Brain microvascular endothelial cell (primary cell): ENCODE measurements around the gene XRCC5.

Experiments
- DNase-seq: peaks from one replicate; pipeline ENCODE4 v3.0.0-alpha.2; 2020
- H3K27ac ChIP-seq: fragments of 250-450 bp; sonication (Bioruptor Pico); 2 replicates; pipeline ENCODE4 v1.5.1; 2020; ENCODE audit warnings: mild to moderate bottlenecking, moderate library complexity
- H3K27me3 ChIP-seq: fragments of 250-450 bp; sonication (Bioruptor Pico); replicated peaks from 2 replicates; pipeline ENCODE4 v1.5.1; 2020; ENCODE audit warnings: mild to moderate bottlenecking
- H3K36me3 ChIP-seq: fragments of 250-450 bp; sonication (Bioruptor Pico); replicated peaks from 2 replicates; pipeline ENCODE4 v1.5.1; 2020; ENCODE audit warnings: mild to moderate bottlenecking
- H3K4me3 ChIP-seq: 2 replicates; pipeline ENCODE4 v1.5.1; 2011; ENCODE audit warnings: low read depth, mild to moderate bottlenecking, control low read depth, low read length, moderate library complexity
- in situ Hi-C: cut with HindIII; loops from 2 replicates; pipeline ENCODE4 v1.10.0; 2017; ENCODE audit warnings: low sequenced_read_pairs, low pct_ligation_motif_present
- TF ChIP-seq, protein P1 (sequence below): IDR thresholded peaks from 2 replicates; pipeline ENCODE4 v1.5.1; 2011; ENCODE audit warnings: low read depth, mild to moderate bottlenecking, moderate library complexity, low read length, control low read depth, inconsistent platforms; ENCODE audit errors: missing control alignments

Gene XRCC5

DNA sequence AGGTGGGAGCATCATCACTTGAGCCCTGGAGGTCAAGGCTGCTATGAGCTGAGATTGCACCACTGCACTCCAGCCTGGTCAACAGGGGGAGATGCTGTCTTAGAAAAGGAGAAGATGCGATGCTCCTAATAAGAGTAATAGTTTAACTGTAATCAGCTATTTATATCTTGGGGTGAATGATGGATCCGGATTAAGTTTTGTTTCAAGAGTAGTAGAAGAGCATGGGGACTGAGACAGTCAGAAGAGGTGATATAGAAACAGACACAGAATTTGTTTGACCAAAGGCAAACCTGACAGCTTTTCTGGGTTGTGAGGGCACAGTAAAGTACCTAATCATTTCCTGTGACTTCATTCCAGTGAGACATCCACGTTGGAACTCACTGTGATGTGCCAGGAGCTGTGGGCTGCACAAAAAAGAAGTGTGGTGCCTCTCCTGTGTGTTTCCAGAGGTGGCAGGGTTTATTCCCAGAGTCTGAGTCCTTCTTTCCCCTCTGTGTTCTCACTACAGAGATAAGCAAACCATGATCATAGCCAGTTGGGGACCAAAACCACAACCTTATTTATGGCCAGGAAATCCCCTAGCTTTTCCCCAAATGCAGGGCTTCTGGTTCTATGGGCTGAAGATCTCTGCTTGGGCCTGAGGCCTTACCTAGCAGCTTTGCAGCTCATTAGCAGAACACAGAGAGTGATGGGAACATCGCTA, 113.7 kb downstream of the XRCC5 start:
- DNase-seq: peak; percentile 41
- Histone ChIP-seq H3K27ac (peak overlapping the region; percentile 35), H3K4me3 (no peak overlapping the region), H3K27me3 (no peaks in the 10 kb centered on the region), H3K36me3 (no peaks in the 10 kb centered on the region)
- in situ Hi-C loops: no loop called here
- TF ChIP-seq, protein P1, sequence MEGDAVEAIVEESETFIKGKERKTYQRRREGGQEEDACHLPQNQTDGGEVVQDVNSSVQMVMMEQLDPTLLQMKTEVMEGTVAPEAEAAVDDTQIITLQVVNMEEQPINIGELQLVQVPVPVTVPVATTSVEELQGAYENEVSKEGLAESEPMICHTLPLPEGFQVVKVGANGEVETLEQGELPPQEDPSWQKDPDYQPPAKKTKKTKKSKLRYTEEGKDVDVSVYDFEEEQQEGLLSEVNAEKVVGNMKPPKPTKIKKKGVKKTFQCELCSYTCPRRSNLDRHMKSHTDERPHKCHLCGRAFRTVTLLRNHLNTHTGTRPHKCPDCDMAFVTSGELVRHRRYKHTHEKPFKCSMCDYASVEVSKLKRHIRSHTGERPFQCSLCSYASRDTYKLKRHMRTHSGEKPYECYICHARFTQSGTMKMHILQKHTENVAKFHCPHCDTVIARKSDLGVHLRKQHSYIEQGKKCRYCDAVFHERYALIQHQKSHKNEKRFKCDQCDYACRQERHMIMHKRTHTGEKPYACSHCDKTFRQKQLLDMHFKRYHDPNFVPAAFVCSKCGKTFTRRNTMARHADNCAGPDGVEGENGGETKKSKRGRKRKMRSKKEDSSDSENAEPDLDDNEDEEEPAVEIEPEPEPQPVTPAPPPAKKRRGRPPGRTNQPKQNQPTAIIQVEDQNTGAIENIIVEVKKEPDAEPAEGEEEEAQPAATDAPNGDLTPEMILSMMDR: peak; percentile 71

DNA sequence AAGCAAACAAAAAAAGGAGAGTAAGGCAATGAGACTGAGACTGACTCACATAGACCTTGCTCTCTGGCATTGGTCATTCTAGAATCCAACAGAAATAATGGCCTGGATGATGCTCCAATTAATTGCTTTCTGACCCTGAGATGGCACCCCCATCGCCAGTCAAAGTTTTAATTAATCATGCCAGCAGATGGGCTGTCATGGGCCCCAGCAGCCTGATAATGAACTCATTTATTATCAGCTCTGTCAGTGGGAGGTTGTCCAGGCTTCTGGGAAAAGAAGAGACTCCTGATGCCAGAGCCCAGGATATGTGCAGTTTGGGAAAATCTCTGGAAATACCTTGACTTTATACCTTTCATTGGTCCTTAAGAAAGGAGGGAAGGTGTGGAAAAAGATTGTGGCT, 115.2 kb downstream of the XRCC5 start:
- in situ Hi-C loops: no loop called here
- Histone ChIP-seq H3K4me3 (no peak overlapping the region), H3K36me3 (no peaks in the 10 kb centered on the region), H3K27ac (no peak overlapping the region), H3K27me3 (no peaks in the 10 kb centered on the region)
- TF ChIP-seq, protein P1: no peak
- DNase-seq: no peak

DNA sequence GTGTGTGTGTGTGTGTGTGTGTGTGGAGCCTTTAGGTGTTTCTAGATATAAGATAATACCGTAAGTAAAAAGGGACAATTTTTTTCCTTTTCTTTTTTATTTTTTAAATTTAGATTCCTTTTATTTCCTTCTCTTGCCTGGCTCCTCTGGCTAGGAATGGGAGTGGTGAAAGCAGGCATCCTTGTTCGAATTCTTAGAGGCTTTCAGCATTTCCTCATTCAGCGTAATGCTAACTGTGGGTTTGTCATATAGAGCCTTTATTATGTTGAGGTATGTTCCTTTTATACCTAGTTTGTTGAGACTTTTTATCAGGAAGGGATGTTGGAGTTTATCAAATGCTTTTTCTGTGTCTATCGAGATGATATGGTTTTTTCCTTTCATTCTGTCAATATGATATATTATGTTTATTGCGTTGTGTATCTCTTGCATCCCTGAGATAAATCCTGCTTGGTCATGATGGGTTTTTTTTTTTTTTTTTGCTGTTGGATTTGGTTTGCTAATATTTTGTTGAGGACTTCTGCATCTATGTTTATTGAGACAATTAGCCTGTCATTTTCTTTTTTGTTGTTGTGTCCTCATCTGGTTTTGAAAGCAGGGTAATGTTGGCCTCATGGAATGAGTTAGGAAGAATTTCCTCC, 120.2 kb downstream of the XRCC5 start:
- in situ Hi-C loops: no loop called here
- TF ChIP-seq, protein P1: no peak
- no peaks in the 10 kb centered on the region for H3K36me3 ChIP-seq

DNA sequence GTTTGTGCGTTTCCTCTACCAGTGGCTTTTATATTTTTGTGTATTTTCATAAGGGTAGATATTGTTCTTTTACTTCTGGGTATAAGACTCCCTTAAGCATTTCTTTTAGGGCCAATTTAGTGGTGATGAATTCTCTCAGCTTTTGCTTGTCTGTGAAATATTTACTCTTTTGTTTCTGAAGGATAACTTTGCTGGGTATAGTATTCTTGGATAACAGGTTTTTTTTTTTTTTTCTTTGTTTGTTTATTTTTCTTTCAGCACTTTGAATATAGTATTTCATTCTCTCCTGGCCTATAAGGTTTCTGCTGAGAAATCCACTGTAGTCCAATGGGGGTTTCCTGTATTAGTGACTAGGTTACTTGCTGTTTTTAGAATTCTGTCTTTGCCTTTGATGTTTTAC, 122.7 kb downstream of the XRCC5 start:
- H3K4me3 ChIP-seq: no peak overlapping the region
- no peak overlapping the region for H3K27ac ChIP-seq
- no peak for DNase-seq
- H3K27me3 ChIP-seq: no peaks in the 10 kb centered on the region
- no peaks in the 10 kb centered on the region for H3K36me3 ChIP-seq
- TF ChIP-seq, protein P1: no peak
- in situ Hi-C loops: no loop called here

More for the DNA sequence above, 120.2 kb downstream of the XRCC5 start:
- no peaks in the 10 kb centered on the region for H3K27me3 ChIP-seq
- H3K4me3 ChIP-seq: no peak overlapping the region
- H3K27ac ChIP-seq: no peak overlapping the region
- no peak for DNase-seq

DNA sequence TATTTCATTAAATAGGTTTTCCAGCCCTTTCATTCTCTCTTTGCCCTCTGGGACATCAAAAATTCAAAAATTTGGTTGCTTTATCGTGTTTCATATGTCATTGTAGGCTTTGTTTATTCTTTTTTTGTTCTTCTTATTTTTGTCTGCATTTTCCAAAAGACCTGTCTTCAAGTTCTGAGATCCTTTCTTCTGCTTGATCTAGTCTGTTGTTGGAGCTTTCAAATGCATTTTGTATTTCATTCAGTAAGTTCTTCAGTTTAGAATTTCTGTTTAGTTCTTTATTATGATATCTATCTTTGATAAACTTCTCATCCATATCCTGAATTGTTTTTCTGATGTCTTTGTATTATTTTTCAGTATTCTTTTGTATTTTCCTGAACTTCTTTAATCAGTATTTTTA, 123.6 kb downstream of the XRCC5 start:
- no peak for DNase-seq
- H3K27me3 ChIP-seq: no peaks in the 10 kb centered on the region
- TF ChIP-seq, protein P1: no peak
- no peak overlapping the region for H3K4me3 ChIP-seq
- in situ Hi-C loops: no loop called here
- no peak overlapping the region for H3K27ac ChIP-seq
- no peaks in the 10 kb centered on the region for H3K36me3 ChIP-seq
